Measurements from ENCODE around the gene DSG1. TPM values are rescaled to one million over a fixed set of nuclear protein-coding genes. Genes with fewer than 3 reads are reported as not detected.

Gene DSG1
- total and polyA plus RNA-seq, 2 of the 8 experiments (the other 6 are each of a cell fraction or from before 2014, with no cell fraction given): 0.06 TPM; not detected in 1

DNA sequence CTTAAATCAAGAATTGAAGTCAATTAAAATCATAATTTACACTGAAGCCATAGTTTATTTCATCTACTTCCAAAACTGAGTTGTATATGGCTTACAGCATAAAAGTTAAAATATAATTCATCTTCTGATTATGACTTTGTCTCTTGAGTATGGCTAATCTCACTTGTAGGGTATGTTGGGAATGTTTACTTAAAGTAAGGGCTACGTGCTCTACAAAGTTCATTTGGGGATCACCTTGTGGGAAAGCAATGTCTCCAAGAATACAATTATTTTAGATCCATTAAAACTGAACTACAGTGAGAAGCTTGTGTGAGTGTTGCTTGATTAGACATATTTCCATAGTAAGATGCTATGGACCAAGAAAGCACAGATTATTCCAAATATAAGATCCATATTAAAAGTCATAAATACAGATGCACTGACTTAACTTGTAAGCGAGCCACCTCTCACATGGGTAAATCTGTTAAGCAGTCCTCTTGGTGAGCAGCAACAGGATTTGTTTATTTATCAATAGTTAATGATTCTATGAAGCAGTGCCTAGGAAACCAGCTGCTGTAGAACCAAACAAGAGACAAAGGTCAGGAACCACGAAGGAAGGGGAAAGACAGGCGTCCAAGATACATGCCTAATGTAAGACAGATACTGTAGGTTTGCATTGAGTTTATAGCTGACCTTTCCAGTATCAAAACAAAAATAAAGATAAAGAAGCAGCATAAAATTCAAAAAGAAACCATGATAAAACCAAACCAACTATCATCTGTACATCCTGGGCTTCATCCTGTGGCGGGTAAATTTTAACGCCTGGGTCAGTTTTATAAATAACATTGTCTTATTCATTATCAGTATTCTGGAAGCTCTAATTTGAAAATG lies 83.4 kb downstream of the DSG1 start (continued):
- TF ChIP-seq, protein P1, sequence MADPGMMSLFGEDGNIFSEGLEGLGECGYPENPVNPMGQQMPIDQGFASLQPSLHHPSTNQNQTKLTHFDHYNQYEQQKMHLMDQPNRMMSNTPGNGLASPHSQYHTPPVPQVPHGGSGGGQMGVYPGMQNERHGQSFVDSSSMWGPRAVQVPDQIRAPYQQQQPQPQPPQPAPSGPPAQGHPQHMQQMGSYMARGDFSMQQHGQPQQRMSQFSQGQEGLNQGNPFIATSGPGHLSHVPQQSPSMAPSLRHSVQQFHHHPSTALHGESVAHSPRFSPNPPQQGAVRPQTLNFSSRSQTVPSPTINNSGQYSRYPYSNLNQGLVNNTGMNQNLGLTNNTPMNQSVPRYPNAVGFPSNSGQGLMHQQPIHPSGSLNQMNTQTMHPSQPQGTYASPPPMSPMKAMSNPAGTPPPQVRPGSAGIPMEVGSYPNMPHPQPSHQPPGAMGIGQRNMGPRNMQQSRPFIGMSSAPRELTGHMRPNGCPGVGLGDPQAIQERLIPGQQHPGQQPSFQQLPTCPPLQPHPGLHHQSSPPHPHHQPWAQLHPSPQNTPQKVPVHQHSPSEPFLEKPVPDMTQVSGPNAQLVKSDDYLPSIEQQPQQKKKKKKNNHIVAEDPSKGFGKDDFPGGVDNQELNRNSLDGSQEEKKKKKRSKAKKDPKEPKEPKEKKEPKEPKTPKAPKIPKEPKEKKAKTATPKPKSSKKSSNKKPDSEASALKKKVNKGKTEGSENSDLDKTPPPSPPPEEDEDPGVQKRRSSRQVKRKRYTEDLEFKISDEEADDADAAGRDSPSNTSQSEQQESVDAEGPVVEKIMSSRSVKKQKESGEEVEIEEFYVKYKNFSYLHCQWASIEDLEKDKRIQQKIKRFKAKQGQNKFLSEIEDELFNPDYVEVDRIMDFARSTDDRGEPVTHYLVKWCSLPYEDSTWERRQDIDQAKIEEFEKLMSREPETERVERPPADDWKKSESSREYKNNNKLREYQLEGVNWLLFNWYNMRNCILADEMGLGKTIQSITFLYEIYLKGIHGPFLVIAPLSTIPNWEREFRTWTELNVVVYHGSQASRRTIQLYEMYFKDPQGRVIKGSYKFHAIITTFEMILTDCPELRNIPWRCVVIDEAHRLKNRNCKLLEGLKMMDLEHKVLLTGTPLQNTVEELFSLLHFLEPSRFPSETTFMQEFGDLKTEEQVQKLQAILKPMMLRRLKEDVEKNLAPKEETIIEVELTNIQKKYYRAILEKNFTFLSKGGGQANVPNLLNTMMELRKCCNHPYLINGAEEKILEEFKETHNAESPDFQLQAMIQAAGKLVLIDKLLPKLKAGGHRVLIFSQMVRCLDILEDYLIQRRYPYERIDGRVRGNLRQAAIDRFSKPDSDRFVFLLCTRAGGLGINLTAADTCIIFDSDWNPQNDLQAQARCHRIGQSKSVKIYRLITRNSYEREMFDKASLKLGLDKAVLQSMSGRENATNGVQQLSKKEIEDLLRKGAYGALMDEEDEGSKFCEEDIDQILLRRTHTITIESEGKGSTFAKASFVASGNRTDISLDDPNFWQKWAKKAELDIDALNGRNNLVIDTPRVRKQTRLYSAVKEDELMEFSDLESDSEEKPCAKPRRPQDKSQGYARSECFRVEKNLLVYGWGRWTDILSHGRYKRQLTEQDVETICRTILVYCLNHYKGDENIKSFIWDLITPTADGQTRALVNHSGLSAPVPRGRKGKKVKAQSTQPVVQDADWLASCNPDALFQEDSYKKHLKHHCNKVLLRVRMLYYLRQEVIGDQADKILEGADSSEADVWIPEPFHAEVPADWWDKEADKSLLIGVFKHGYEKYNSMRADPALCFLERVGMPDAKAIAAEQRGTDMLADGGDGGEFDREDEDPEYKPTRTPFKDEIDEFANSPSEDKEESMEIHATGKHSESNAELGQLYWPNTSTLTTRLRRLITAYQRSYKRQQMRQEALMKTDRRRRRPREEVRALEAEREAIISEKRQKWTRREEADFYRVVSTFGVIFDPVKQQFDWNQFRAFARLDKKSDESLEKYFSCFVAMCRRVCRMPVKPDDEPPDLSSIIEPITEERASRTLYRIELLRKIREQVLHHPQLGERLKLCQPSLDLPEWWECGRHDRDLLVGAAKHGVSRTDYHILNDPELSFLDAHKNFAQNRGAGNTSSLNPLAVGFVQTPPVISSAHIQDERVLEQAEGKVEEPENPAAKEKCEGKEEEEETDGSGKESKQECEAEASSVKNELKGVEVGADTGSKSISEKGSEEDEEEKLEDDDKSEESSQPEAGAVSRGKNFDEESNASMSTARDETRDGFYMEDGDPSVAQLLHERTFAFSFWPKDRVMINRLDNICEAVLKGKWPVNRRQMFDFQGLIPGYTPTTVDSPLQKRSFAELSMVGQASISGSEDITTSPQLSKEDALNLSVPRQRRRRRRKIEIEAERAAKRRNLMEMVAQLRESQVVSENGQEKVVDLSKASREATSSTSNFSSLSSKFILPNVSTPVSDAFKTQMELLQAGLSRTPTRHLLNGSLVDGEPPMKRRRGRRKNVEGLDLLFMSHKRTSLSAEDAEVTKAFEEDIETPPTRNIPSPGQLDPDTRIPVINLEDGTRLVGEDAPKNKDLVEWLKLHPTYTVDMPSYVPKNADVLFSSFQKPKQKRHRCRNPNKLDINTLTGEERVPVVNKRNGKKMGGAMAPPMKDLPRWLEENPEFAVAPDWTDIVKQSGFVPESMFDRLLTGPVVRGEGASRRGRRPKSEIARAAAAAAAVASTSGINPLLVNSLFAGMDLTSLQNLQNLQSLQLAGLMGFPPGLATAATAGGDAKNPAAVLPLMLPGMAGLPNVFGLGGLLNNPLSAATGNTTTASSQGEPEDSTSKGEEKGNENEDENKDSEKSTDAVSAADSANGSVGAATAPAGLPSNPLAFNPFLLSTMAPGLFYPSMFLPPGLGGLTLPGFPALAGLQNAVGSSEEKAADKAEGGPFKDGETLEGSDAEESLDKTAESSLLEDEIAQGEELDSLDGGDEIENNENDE (IDR thresholded peaks at IDR 0.05; ENCODE audit: insufficient replicate concordance, low read length): no peak
- TF ChIP-seq CHD2 (IDR thresholded peaks at IDR 0.05; ENCODE audit: low read length): no peak
- no peak for TF ChIP-seq GABPA (IDR thresholded peaks at IDR 0.05; ENCODE audit: borderline replicate concordance, insufficient read depth, low read length)
- TF ChIP-seq, protein P2, sequence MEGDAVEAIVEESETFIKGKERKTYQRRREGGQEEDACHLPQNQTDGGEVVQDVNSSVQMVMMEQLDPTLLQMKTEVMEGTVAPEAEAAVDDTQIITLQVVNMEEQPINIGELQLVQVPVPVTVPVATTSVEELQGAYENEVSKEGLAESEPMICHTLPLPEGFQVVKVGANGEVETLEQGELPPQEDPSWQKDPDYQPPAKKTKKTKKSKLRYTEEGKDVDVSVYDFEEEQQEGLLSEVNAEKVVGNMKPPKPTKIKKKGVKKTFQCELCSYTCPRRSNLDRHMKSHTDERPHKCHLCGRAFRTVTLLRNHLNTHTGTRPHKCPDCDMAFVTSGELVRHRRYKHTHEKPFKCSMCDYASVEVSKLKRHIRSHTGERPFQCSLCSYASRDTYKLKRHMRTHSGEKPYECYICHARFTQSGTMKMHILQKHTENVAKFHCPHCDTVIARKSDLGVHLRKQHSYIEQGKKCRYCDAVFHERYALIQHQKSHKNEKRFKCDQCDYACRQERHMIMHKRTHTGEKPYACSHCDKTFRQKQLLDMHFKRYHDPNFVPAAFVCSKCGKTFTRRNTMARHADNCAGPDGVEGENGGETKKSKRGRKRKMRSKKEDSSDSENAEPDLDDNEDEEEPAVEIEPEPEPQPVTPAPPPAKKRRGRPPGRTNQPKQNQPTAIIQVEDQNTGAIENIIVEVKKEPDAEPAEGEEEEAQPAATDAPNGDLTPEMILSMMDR (IDR thresholded peaks at IDR 0.05; ENCODE audit: control extremely low read depth in 1 of 3, insufficient read depth in 1 of 3, low read depth in 1 of 3, low read length in 3 of 3): no peak
- no peak for TF ChIP-seq SIN3A (conservative IDR thresholded peaks at IDR 0.05 in 1 of 2, IDR thresholded peaks at IDR 0.05 in 1 of 2; ENCODE audit: low read depth in 1 of 2, low read length in 2 of 2)
